HTR-8/SVneo (cell line): ENCODE data around the gene ANO4.
"Not testable (repeated sequence)": the region's sequence is repeated elsewhere in the genome, so short reads cannot be mapped to it uniquely, and the experiment has no call there.

ENCODE experiments used
- DNase-seq: peaks from one replicate; pipeline ENCODE4 v3.0.0; 2011; ENCODE audit warnings: low spot score, mixed read lengths; ENCODE audit not compliant: insufficient read length
- FAIRE-seq: peaks from 2 replicates; lab custom pipeline; 2011; peaks lifted over from hg19 to GRCh38; lab: Jason Lieb, UNC

The ANO4 gene

GRCh38 chr12:101068402-101068801 is 273.8 kb downstream of the ANO4 start:
- DNase-seq, result no peak
- FAIRE-seq, result no peak

GRCh38 chr12:101068836-101069235 is 274.3 kb downstream of the ANO4 start:
- no peak for FAIRE-seq

GRCh38 chr12:101074940-101075680 is 280.5 kb downstream of the ANO4 start:
- DNase-seq, result no peak
- no peak for FAIRE-seq

More at GRCh38 chr12:101068836-101069235, 274.3 kb downstream of the ANO4 start:
- DNase-seq, result no peak

- FAIRE-seq (no peak), DNase-seq (no peak)
Measured at GRCh38 chr12:101076921-101077320, 282.3 kb downstream of the ANO4 start.

- DNase-seq (no peak), FAIRE-seq (no peak)
Measured at GRCh38 chr12:101077791-101078528, 283.4 kb downstream of the ANO4 start.

- DNase-seq (no peak), FAIRE-seq (no peak)
Measured at GRCh38 chr12:101078536-101079285, 284.1 kb downstream of the ANO4 start.

GRCh38 chr12:101082706-101083105 is 288.1 kb downstream of the ANO4 start:
- no peak for FAIRE-seq
- no peak for DNase-seq

- DNase-seq (peak; percentile 23), FAIRE-seq (peak; percentile 54)
Measured at GRCh38 chr12:101086490-101087135, 292.0 kb downstream of the ANO4 start.

- FAIRE-seq (no peak), DNase-seq (no peak)
Measured at GRCh38 chr12:101087920-101088319, 293.3 kb downstream of the ANO4 start.

GRCh38 chr12:101089271-101089670 is 294.7 kb downstream of the ANO4 start:
- no peak for DNase-seq
- FAIRE-seq, result no peak

- FAIRE-seq, result not testable (repeated sequence)
Measured at GRCh38 chr12:101090222-101090621, 295.6 kb downstream of the ANO4 start.

GRCh38 chr12:101097829-101098580 is 303.4 kb downstream of the ANO4 start:
- DNase-seq (no peak), FAIRE-seq (no peak)

More at GRCh38 chr12:101090222-101090621, 295.6 kb downstream of the ANO4 start:
- DNase-seq, result not testable (repeated sequence)

- no peak for FAIRE-seq
- DNase-seq, result no peak
Measured at GRCh38 chr12:101107032-101107763, 312.6 kb downstream of the ANO4 start.

- DNase-seq (no peak), FAIRE-seq (no peak)
Measured at GRCh38 chr12:101108130-101108529, 313.6 kb downstream of the ANO4 start.

GRCh38 chr12:101110866-101111265 is 316.3 kb downstream of the ANO4 start:
- no peak for DNase-seq
- FAIRE-seq, result no peak

- DNase-seq, result no peak
- FAIRE-seq, result no peak
Measured at GRCh38 chr12:101111441-101111840, 316.9 kb downstream of the ANO4 start.

GRCh38 chr12:101115326-101115725 is 320.8 kb downstream of the ANO4 start:
- no peak for FAIRE-seq
- no peak for DNase-seq

GRCh38 chr12:101116911-101117310 is 322.3 kb downstream of the ANO4 start:
- FAIRE-seq, result no peak
- no peak for DNase-seq

- DNase-seq, result no peak
- no peak for FAIRE-seq
Measured at GRCh38 chr12:101117842-101118241, 323.3 kb downstream of the ANO4 start.
